CD4-positive, alpha-beta T cell (primary cell): ENCODE data around the gene PLAC1. TPM values are rescaled to one million over a fixed set of nuclear protein-coding genes. Genes with fewer than 3 reads are reported as not detected.

Experiments used
- ATAC-seq: fragments of 200-7000 bp; cut with Tn5 transposase; one replicate; pipeline ENCODE4 v1.10.0; 2022; ENCODE audit warnings: mild to moderate bottlenecking; ENCODE audit not compliant: poor library complexity
- CTCF ChIA-PET: fragments of 350-600 bp; sonication (Branson Sonifier 250); formaldehyde crosslinking; loops from one replicate; lab custom pipeline; 2021; ENCODE audit warnings: antibody characterized with exemption, inconsistent platforms; lab: Charles Lee
- POLR2A ChIA-PET: fragments of 350-600 bp; sonication (Branson Sonifier 250); formaldehyde crosslinking; loops from one replicate; lab custom pipeline; 2021; ENCODE audit warnings: antibody characterized with exemption, inconsistent platforms; lab: Charles Lee
- DNase-seq, 14 experiments: peaks; one replicate each; pipeline ENCODE4 v3.0.0-alpha.2; 2013 to 2020; ENCODE audit warnings: mixed read lengths in 2 of 14
- H3K27ac ChIP-seq, 2 donors: one replicate each; pipeline versions ENCODE4 v1.5.1 to v1.7.0; 2013; ENCODE audit warnings: low read length in 2 of 2, low read depth in 1 of 2, mild to moderate bottlenecking in 1 of 2
- H3K27me3 ChIP-seq, 2 experiments: 1 replicate in 1 of 2; 2 replicates in 1 of 2; pipeline versions ENCODE4 v1.6.1 to v1.7.0; 2013; ENCODE audit warnings: low read length in 2 of 2, control low read depth in 1 of 2, mild to moderate bottlenecking in 1 of 2, moderate library complexity in 1 of 2; ENCODE audit not compliant: insufficient read depth in 2 of 2, control insufficient read depth in 1 of 2
- H3K36me3 ChIP-seq: one replicate; pipeline ENCODE4 v1.6.1; 2013; ENCODE audit warnings: low read length, control low read depth; ENCODE audit not compliant: insufficient read depth
- H3K4me1 ChIP-seq: one replicate; pipeline ENCODE4 v1.6.1; 2013; ENCODE audit warnings: low read length, control low read depth; ENCODE audit not compliant: insufficient read depth
- H3K4me3 ChIP-seq: one replicate; pipeline ENCODE4 v1.5.1; 2013; ENCODE audit warnings: mild to moderate bottlenecking, low read length, moderate library complexity
- H3K9me3 ChIP-seq, 2 experiments: 1 replicate in 1 of 2; 2 replicates in 1 of 2; pipeline versions ENCODE4 v1.6.1 to v1.7.0; 2013; ENCODE audit warnings: low read length in 2 of 2, mild to moderate bottlenecking in 2 of 2, control low read depth in 1 of 2, moderate library complexity in 1 of 2; ENCODE audit not compliant: control insufficient read depth in 1 of 2, insufficient read depth in 1 of 2
- H3K27ac Mint-ChIP-seq: one replicate; pipeline ENCODE4 v1.8.0; 2020; ENCODE audit warnings: mixed read lengths
- H3K27me3 Mint-ChIP-seq: one replicate; pipeline ENCODE4 v1.8.0; 2021; ENCODE audit warnings: mixed read lengths
- H3K36me3 Mint-ChIP-seq: one replicate; pipeline ENCODE4 v1.8.0; 2021; ENCODE audit warnings: low read depth, mixed read lengths
- H3K4me1 Mint-ChIP-seq: one replicate; pipeline ENCODE4 v1.8.0; 2021; ENCODE audit warnings: low read depth, mixed read lengths
- H3K4me3 Mint-ChIP-seq: one replicate; pipeline ENCODE4 v1.8.0; 2020; ENCODE audit warnings: mild to moderate bottlenecking, mixed read lengths
- H3K9me3 Mint-ChIP-seq: one replicate; pipeline ENCODE4 v1.8.0; 2020; ENCODE audit warnings: mixed read lengths
- intact Hi-C, 2 experiments: fragments of 100-400 bp; cut with DNase I in 1 of 2; cut with micrococcal nuclease in 1 of 2; formaldehyde crosslinking; loops; one replicate each; pipeline versions ENCODE4 v1.15.1 to v1.9.0; 2023 to 2025; cut with DNase I, micrococcal nuclease
- polyA plus RNA-seq, 2 donors: library from polyadenylated mRNA; unstranded; fragments of 120-200 nt; gene quantifications; one replicate each; pipeline ENCODE4 v1.2.1, GENCODE V29; 2013
- total RNA-seq, 174 experiments: library from RNA in 2 of 174; stranded (reverse) in 2 of 174; gene quantifications; one replicate each; pipeline ENCODE4 v1.2.3 and lab custom pipeline; 2021 to 2026
- TF ChIP-seq, protein P1 (sequence below): fragments of 200-600 bp; IDR thresholded peaks from one replicate; pipeline ENCODE4 v1.8.0; 2022; ENCODE audit warnings: antibody characterized with exemption, mild to moderate bottlenecking

Gene PLAC1, protein sequence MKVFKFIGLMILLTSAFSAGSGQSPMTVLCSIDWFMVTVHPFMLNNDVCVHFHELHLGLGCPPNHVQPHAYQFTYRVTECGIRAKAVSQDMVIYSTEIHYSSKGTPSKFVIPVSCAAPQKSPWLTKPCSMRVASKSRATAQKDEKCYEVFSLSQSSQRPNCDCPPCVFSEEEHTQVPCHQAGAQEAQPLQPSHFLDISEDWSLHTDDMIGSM
- total RNA-seq: not detected
- not detected for polyA plus RNA-seq (2013, experiment 1 of 2)
- polyA plus RNA-seq (2013, experiment 2 of 2): not detected
- total RNA-seq (lab: John Stamatoyannopoulos, UW): 0 to 0.84 (median 0) reads per million in 172 experiments

DNA sequence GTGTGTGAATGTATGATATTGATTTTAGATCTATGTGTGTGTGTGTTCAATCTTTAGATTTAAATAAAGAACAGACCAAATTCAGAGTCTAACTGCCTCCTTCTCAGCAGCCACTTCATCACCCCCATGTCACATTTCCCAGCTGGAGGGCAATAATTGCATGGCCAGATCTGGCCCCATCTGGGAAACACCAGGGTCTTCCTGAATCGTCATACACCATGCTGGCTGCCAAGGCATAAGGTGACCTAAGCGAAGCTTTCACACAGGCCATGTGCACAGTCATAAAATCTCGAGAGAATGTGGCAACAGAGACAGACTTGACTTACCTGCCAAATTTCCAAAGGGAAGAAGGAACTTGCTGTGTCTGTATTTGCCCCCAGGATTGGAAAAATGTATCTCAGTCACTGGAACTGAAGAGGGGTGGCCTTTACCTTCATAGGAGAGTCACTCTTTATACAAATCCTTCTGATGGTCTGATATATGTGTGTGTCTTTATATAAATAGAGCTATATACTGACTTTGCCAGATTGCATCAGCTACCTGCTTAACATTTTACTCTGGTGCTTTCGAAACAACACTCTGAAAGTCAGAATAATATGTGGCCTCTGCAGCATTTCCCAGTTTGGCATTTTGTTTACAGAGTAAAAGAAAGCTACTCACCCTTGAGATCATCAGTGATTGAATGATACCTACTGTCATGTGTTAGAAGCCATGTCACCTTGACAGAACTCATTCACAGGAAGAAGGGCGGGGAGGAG lies at the start of gene PLAC1:
Gene PLAC1 (minus strand): TSS at position 470 of the 758 bp plus-strand sequence. CDS start 91,789 bp downstream, outside the sequence.
- peaks cover 0 to 3% of the 10 kb centered on the region in 2 experiments for H3K27me3 ChIP-seq
- no peak within 1 kb of the TSS for H3K27ac ChIP-seq
- H3K9me3 ChIP-seq: no peaks in the 10 kb centered on the region
- Mint-ChIP-seq H3K4me3 (no peak within 1 kb of the TSS), H3K27me3 (peaks cover 3% of the 10 kb centered on the region), H3K36me3 (no peaks in the 10 kb centered on the region), H3K9me3 (no peaks in the 10 kb centered on the region), H3K4me1 (no peaks in the 10 kb centered on the region), H3K27ac (no peak within 1 kb of the TSS)
- no peak for DNase-seq
- TF ChIP-seq, protein P1, sequence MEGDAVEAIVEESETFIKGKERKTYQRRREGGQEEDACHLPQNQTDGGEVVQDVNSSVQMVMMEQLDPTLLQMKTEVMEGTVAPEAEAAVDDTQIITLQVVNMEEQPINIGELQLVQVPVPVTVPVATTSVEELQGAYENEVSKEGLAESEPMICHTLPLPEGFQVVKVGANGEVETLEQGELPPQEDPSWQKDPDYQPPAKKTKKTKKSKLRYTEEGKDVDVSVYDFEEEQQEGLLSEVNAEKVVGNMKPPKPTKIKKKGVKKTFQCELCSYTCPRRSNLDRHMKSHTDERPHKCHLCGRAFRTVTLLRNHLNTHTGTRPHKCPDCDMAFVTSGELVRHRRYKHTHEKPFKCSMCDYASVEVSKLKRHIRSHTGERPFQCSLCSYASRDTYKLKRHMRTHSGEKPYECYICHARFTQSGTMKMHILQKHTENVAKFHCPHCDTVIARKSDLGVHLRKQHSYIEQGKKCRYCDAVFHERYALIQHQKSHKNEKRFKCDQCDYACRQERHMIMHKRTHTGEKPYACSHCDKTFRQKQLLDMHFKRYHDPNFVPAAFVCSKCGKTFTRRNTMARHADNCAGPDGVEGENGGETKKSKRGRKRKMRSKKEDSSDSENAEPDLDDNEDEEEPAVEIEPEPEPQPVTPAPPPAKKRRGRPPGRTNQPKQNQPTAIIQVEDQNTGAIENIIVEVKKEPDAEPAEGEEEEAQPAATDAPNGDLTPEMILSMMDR: no peak
- H3K4me3 ChIP-seq: no peak within 1 kb of the TSS
- intact Hi-C loops: no loop called here
- no peak for ATAC-seq
- ChIA-PET POLR2A (no interaction called here), CTCF (no interaction called here)
- no peaks in the 10 kb centered on the region for H3K36me3 ChIP-seq
- H3K4me1 ChIP-seq: no peaks in the 10 kb centered on the region

DNA sequence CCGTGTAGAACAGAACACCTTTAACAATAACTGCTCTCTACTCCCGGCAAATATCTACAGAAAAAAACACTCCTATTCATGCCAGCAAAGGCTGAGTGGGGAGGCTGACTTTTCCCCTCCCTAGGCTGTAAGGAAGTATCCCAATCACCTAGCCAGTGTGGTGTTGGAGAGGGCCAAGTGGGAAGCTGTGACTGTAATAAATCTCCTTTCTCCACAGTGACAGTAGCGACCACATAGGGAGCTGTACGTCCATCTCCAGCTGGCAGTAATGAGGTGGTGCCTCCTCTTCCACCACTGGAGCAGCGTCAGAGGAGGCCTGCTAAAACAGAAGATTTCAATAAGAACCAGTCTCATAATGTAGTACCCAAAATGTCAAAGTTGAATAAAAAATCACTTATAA lies 47.9 kb upstream of the PLAC1 start:
- TF ChIP-seq, protein P1: no peak

DNA sequence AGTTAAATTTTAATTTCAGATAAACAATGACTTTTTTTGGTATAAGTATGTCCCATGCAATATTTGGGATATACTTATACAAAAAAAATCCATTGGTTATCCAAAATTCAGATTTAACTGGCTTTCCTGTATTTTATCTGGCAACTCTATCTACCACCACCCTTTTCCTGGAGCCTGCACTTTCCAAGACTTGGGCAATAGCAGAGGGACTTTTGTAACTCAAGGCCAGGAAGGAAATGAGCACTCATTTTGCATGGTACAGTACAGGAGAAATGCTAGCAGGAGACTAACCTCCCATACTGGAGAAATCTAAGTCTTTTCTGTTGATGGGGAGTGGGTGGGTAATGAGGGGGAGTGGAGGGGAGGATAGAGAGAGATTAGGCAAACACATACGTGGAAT lies 37.7 kb upstream of the PLAC1 start:
- no peak overlapping the region for H3K27ac ChIP-seq
- TF ChIP-seq, protein P1: no peak
- H3K4me3 ChIP-seq: no peak overlapping the region
- no peaks in the 10 kb centered on the region for H3K9me3 ChIP-seq
- Mint-ChIP-seq H3K4me3 (no peak overlapping the region), H3K27me3 (peaks cover 4% of the 10 kb centered on the region), H3K9me3 (no peaks in the 10 kb centered on the region), H3K4me1 (no peaks in the 10 kb centered on the region), H3K36me3 (no peaks in the 10 kb centered on the region), H3K27ac (no peak overlapping the region)
- ATAC-seq (no peak), DNase-seq (no peak)
- POLR2A ChIA-PET: no interaction called here
- CTCF ChIA-PET: no interaction called here
- intact Hi-C loops: no loop called here
- no peaks in the 10 kb centered on the region for H3K36me3 ChIP-seq
- H3K4me1 ChIP-seq: no peaks in the 10 kb centered on the region
- peaks cover 0 to 5% of the 10 kb centered on the region in 2 experiments for H3K27me3 ChIP-seq

More for the DNA sequence above, 47.9 kb upstream of the PLAC1 start:
- Mint-ChIP-seq H3K27ac (no peak overlapping the region), H3K36me3 (no peaks in the 10 kb centered on the region), H3K4me1 (no peaks in the 10 kb centered on the region), H3K9me3 (no peaks in the 10 kb centered on the region), H3K27me3 (no peaks in the 10 kb centered on the region), H3K4me3 (no peak overlapping the region)
- Histone ChIP-seq H3K4me1 (no peaks in the 10 kb centered on the region), H3K4me3 (no peak overlapping the region), H3K27me3 (no peaks in the 10 kb centered on the region), H3K27ac (no peak overlapping the region), H3K9me3 (no peaks in the 10 kb centered on the region), H3K36me3 (no peaks in the 10 kb centered on the region)
- ChIA-PET CTCF (no interaction called here), POLR2A (no interaction called here)
- ATAC-seq (no peak), DNase-seq (no peak)
- intact Hi-C loops: no loop called here
